ENCODE data around the gene MRTFB.

MRTFB gene

GRCh38 chr16:14315683-14316320 lies 244.7 kb downstream of the MRTFB start:
- no peak for DNase-seq

Measured in inflammatory macrophage (primary cell).